Activated CD4-positive, CD25-positive, alpha-beta regulatory T cell treated with anti-CD3 and anti-CD28 coated beads, Interleukin-2, amount 50 U/mL, for 24 hours (primary cell): Measurements from ENCODE around the gene CCL16.
"Not testable (repeated sequence)": the region's sequence is repeated elsewhere in the genome, so short reads cannot be mapped to it uniquely, and the experiment has no call there.

Source experiments
- ATAC-seq, 2 donors: fragments of 150-1000 bp; cut with Tn5 transposase; one replicate each; pipeline ENCODE4 v1.10.0; 2021; ENCODE audit warnings: mild to moderate bottlenecking in 1 of 2, moderate library complexity in 1 of 2

Gene CCL16

GRCh38 chr17:35981246-35981645, at the start of gene CCL16:
Gene CCL16, minus strand, starts transcription at chr17:35981497. Its CDS starts 77 bp downstream, at chr17:35981420.
- ATAC-seq = no peak

- no peak for ATAC-seq
Measured at GRCh38 chr17:36030956-36031355, 49.7 kb upstream of the CCL16 start.

DNA sequence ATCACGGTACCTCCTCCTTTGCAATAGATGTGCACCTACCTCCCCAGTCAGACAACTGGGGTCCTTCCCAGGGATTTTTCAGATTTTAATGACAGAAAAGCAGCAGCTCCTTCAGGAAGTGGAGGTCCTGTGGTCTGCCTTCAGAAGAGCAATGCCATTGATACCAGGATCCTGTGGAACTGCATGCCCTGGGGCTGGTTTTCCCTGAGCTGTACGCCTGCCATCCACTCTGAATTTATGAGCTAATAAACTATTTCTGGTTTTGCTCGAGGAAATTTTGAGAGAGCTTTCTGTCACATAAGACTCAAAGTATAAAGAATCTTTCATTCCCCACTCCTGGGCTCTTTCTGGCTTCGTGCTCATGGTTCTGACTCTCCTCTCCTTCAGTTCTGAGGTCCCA, 46.5 kb upstream of the CCL16 start:
- no peak for ATAC-seq

GRCh38 chr17:36024106-36024869, 43.0 kb upstream of the CCL16 start:
- no peak for ATAC-seq

- no peak for ATAC-seq
Measured at GRCh38 chr17:36019423-36019822, 38.1 kb upstream of the CCL16 start.

GRCh38 chr17:36017799-36018198, 36.5 kb upstream of the CCL16 start, which contains the start of gene CCL23:
Gene CCL23, minus strand, starts transcription at chr17:36017972. Its CDS starts 75 bp downstream, at chr17:36017897.
- no peak for ATAC-seq

DNA sequence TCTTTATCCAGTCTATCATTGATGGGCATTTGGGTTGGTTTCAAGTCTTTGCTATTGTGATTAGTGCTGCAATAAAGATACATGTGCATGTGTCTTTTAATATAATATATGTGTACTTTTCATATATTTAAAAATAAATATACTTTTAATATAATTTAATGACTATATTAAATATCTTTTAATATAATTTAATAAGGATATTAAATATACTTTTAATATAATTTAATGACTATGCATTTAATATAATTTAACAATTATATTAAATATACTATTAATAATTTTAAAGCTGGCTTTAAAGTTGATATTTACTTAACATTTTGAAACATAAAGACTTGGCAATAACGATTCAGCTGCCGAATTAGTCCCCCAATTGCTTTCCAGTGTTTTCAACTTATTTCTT, 35.3 kb upstream of the CCL16 start:
- no peak for ATAC-seq

DNA sequence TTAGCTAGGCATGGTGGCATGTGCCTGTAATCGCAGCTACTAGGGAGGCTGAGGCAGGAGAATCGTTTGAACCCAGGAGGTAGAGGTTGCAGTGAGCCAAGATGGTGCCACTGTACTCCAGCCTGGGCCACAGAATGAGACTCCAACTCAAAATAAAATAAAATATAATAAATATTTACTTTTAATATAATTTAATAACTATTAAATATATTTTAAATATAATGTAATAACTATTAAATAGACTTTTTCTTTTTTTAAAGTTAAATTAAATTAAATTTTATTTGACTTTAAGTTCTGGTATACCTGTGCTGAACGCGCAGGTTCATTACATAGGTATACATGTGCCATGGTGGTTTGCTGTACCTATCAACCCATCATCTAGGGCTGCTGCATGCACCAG, 34.6 kb upstream of the CCL16 start:
- ATAC-seq = not testable (repeated sequence)

DNA sequence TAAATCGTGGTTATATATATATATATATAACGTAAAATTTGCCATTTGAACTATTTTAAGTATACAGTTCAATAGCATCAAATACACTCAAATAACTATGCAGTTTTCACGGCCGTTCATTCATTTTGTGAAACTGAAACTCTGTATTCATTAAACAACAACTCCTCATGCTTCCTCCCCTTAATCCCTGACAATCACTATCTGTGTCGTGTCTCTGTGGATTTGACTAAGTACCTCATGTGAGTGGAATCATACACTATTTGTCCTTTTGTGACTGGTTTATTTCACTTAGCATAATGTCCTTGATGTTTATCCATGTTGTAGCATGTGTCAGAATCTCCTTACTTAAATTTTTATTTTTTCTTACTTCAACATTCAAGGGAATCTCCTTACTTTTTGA, 33.6 kb upstream of the CCL16 start:
- ATAC-seq = no peak

- ATAC-seq = no peak
Measured at GRCh38 chr17:36011201-36011600, 29.9 kb upstream of the CCL16 start.

DNA sequence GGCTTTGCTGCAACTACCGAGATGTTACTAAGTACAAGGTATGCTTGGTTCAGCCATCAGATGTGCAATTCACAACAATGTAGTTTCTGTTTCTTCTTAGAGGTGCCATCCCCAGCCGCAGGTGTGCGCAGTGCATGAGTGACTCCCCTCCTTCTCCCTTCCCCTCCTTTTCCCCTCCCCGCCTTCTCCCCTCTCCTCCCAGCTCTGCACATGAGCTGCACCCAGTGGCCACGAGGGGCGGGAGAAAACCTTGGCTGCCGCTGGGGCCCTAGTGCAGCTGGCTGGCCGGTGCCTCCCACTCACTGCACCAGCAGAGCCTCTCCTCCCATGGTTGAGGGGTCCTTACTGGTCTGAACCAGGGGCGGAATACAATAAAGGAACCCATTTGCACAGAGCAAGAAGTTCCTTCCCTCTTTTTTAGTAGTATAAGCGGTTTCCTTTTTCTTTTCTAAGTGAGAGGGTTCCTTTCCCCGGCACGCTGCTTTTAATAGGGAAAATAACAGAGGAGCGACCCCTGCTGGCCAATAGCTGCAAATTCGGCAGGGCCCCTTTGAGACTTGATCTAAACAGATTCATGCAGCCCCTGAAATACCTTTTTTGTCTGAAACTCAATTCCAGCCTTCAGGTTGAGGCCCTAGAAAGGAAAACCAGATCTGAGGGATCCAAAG, 27.8 kb upstream of the CCL16 start:
- no peak for ATAC-seq

- ATAC-seq = no peak
Measured at GRCh38 chr17:36004594-36005108, 23.4 kb upstream of the CCL16 start.

DNA sequence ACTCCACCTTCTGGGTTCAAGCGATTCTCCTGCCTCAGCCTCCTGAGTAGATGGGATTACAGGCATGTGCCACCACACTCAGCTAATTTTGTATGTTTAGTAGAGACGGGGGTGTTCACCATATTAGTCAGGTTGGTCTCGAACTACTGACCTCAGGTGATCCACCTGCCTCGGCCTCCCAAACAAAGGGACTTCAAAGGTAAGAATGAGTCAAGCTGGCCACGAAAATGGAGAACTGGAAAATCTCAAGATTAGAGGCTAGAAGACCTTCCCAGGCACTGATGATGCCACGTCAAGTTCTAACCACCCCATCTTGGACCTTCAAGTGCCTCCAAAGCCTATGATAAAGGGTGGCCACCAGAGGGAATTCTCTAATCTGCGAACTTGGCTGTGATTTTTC, 21.3 kb upstream of the CCL16 start:
- no peak for ATAC-seq

- ATAC-seq = no peak
Measured at GRCh38 chr17:36001862-36002603, 20.7 kb upstream of the CCL16 start.

GRCh38 chr17:36001110-36001771, 19.9 kb upstream of the CCL16 start, which contains the start of gene CCL15:
Gene CCL15, minus strand, starts transcription at chr17:36001553. Its CDS starts 61 bp downstream, at chr17:36001492.
- ATAC-seq = no peak

DNA sequence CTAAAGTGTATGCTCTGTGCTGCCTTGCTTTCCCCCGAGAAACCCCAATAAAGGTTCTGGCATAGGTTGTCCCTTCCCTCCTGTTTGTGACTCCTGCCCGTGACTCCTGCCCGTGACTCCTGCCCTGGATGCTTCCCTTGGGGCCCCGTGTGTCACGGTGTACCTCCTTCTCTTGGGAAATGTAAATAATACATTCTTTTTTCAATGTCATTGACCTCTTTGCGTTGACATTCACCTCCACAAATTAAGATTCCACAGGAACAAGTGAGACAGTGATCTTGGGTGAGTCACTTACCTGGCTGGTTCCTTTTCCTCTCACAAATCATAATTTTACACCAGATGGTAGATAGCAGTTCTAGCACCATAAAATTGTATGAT, 19.4 kb upstream of the CCL16 start:
- ATAC-seq = no peak

- no peak for ATAC-seq
Measured at GRCh38 chr17:35998756-35999155, 17.5 kb upstream of the CCL16 start.

GRCh38 chr17:35998018-35998545, 16.8 kb upstream of the CCL16 start:
- ATAC-seq = no peak

DNA sequence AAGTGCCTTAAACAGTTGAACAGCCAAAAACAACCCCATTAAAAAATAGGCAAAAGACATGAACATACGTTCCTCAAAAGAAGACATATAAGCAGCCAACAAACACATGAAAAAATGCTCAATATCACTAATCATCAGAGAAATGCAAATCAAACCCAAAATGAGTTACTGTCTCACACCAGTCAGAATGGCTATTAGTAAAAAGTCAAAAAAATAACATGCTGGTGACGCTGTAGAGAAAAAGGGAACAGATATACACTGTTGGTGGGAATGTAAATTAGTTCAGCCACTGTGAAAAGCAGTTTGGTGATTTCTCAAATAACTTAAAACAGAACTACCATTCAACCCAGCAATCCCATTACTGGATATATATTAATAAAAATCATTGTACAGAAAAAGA, 14.0 kb upstream of the CCL16 start:
- ATAC-seq = not testable (repeated sequence)

DNA sequence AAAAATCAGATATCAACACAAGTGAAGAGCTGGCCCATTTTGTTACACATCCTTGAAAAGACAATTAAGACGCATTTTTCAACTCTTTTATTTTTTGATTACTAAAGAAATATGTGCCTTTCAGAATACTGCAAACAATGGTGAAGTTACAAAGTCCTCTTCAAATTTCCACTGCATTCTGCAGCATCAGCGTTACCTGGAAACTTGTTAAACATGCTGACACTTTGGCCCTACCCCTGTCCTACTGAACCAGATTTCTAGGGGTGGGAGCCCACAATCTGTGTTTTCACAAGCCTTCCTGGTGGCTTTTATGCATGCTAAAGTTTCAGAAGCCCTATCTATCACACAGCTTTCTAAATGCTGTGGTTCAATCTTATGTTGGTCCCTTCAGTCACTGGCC, 9.8 kb upstream of the CCL16 start:
- no peak for ATAC-seq

- ATAC-seq = no peak
Measured at GRCh38 chr17:35988164-35988563, 6.9 kb upstream of the CCL16 start.

DNA sequence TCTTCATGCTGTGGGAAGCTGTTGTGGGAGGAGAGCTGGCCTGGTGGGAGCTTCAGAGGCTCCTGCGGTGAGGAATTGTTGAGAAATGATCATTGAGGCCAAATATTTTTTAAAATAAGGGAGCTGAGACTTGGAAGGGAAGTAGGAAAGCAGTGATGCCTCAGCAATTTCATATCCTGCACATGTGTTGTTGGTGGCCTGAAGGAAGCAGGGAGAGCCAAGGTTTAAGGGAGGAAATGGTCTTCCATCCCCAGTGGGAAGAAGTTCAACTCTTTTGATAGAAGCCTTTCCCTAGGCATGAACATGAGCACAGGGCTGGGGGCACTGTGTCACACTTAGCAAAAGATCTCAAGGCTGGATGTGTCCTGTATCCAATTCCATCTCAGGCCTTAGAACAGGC, 5.3 kb upstream of the CCL16 start, which contains the start of gene CCL14:
Gene CCL14, minus strand, starts transcription at position 87 of the 400 bp plus-strand sequence. Its CDS starts 80 bp downstream, at position 7.
- ATAC-seq = no peak
